ENCODE data around the gene PRM2.

- TF ChIP-seq, protein P1, sequence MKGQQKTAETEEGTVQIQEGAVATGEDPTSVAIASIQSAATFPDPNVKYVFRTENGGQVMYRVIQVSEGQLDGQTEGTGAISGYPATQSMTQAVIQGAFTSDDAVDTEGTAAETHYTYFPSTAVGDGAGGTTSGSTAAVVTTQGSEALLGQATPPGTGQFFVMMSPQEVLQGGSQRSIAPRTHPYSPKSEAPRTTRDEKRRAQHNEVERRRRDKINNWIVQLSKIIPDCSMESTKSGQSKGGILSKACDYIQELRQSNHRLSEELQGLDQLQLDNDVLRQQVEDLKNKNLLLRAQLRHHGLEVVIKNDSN (IDR thresholded peaks at IDR 0.05; ENCODE audit: borderline replicate concordance, low read depth) = no peak
- TF ChIP-seq, protein P2, sequence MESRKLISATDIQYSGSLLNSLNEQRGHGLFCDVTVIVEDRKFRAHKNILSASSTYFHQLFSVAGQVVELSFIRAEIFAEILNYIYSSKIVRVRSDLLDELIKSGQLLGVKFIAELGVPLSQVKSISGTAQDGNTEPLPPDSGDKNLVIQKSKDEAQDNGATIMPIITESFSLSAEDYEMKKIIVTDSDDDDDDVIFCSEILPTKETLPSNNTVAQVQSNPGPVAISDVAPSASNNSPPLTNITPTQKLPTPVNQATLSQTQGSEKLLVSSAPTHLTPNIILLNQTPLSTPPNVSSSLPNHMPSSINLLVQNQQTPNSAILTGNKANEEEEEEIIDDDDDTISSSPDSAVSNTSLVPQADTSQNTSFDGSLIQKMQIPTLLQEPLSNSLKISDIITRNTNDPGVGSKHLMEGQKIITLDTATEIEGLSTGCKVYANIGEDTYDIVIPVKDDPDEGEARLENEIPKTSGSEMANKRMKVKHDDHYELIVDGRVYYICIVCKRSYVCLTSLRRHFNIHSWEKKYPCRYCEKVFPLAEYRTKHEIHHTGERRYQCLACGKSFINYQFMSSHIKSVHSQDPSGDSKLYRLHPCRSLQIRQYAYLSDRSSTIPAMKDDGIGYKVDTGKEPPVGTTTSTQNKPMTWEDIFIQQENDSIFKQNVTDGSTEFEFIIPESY (IDR thresholded peaks at IDR 0.05; ENCODE audit: borderline replicate concordance, low read depth) = no peak
- TF ChIP-seq RAD21 (IDR thresholded peaks at IDR 0.05; ENCODE audit: low read length) = no peak
- TF ChIP-seq CTCF (IDR thresholded peaks at IDR 0.05) = no peak
Measured at GRCh38 chr16:11283820-11284248, 7.6 kb upstream of the PRM2 start.

Data from SK-N-SH (cell line).